A375 (cell line): ENCODE data around the gene SCAMP5. TPM values are rescaled to one million over a fixed set of nuclear protein-coding genes. Genes with fewer than 3 reads are reported as not detected.

Experiments used
- small RNA-seq: library from RNA; depleted of rRNA; stranded (forward); fragments of <200 nt; gene quantifications from one replicate; pipeline ENCODE3, GENCODE V24; 2014
- total RNA-seq: library from RNA; depleted of rRNA; stranded (reverse); fragments of >200 nt; shearing (Covaris generic); gene quantifications from 2 replicates; pipeline ENCODE4 v1.2.3, GENCODE V29; 2014; rRNA removed

The SCAMP5 gene, protein sequence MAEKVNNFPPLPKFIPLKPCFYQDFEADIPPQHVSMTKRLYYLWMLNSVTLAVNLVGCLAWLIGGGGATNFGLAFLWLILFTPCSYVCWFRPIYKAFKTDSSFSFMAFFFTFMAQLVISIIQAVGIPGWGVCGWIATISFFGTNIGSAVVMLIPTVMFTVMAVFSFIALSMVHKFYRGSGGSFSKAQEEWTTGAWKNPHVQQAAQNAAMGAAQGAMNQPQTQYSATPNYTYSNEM
- 5.3 and 8.6 TPM in 2 replicates for total RNA-seq

DNA sequence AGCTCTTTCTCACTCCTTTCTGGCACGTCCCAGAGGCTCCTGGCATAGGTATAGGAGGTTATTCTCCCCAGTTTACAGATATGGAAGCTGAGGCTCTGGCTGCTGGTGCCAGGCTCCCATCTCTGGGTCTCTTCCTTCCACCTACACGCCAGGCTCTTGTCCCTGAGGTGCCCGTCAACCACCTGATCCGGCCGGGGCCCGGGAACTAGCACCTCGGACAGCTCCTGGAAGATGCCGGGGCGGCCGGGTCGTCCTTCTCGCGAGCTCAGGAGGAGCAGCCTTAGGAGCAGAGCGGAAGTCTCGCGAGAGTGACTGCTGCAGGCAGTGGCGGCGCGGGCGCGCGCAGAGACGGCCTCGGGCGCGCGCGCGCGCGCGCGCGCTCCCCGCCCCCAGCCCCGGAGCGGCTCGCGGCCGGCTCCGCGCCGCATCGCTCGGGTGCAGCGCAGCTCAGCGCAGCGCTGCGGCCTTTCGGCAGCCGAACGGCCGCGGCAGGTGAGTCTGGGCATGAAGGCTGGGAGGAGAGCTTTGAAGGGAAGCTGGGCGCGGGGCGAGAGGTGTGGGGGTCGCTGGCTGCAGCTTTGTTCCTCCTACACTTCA, at the start of gene SCAMP5:
Gene SCAMP5 (plus strand): TSS at position 382 of the 597 bp plus-strand sequence. CDS start 16,277 bp downstream, outside the sequence.

GRCh38 chr15:74956648-74957475, 38.5 kb upstream of the SCAMP5 start, which contains the start of gene RPP25:
Gene RPP25 (minus strand): TSS chr15:74956772. CDS start chr15:74956583, 189 bp downstream.

DNA sequence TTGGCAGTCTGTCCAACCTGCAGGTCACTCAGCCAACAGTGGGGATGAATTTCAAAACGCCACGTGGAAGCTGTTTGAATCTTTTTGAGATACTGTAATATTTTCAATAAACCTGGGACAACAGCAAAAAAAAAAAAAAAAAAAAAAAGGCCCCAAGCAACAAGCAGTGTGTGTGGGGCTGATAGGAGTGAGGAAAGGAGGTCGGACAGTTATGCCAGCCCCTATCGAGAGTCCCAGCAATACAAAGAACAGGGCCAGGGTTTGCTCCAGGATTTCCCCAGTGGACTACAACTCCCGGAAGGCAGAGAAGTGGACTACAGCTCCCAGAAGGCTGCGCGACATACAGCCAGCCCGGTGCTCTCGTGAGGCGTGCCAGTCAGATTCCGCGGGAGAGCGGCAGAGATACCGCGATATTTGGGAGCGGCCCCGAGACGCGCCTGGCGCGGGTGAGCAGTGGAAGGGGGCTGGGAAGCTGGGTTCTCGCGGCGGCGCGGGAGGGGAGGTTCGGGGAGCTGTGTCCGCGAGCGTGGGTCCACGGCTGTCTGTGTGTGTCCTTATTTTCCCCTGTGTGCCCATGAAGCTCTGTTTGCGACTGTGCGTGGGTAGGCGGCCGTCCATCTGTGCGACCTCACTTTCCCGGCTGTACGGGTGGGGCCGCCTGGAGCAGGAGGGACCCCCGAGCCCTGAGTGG, 28.0 kb downstream of the SCAMP5 start, which contains the start of gene PPCDC:
Gene PPCDC (plus strand): TSS at position 410 of the 691 bp plus-strand sequence. CDS start 4,729 bp downstream, outside the sequence.

Small RNA genes lying within 50 kb of the gene (small RNA-seq; reads per million reads assigned to genes)
- gene AC015720.1 (not detected), gene RF00019 (not detected)

Other genes starting within 250 kb of the SCAMP5 start
- gene CYP1A2, start 246.7 kb upstream of the SCAMP5 start, total RNA-seq, result not detected in 2 replicates
- gene CSK, start 213.5 kb upstream of the SCAMP5 start, total RNA-seq, result 30.0 and 37.9 TPM in 2 replicates
- gene LMAN1L, start 182.7 kb upstream of the SCAMP5 start, total RNA-seq, result 0.16 and 0.64 TPM in 2 replicates
- 0.08 and 0.15 TPM in 2 replicates for gene CPLX3, start 168.9 kb upstream of the SCAMP5 start, total RNA-seq
- 31.0 and 35.5 TPM in 2 replicates for gene ULK3, start 152.4 kb upstream of the SCAMP5 start, total RNA-seq
- 13.8 and 18.4 TPM in 2 replicates for gene SCAMP2, start 122.2 kb upstream of the SCAMP5 start, total RNA-seq
- gene MPI, start 105.5 kb upstream of the SCAMP5 start, total RNA-seq, result 89.8 and 103 TPM in 2 replicates
- 34.2 and 37.5 TPM in 2 replicates for gene FAM219B, start 88.7 kb upstream of the SCAMP5 start, total RNA-seq
- gene COX5A, start 57.5 kb upstream of the SCAMP5 start, total RNA-seq, result 85.7 and 95.1 TPM in 2 replicates
- gene RPP25, start 38.8 kb upstream of the SCAMP5 start, total RNA-seq, result 32.4 and 33.1 TPM in 2 replicates
- 16.9 and 21.7 TPM in 2 replicates for gene PPCDC, start 28.0 kb downstream of the SCAMP5 start, total RNA-seq
- 14.2 and 14.7 TPM in 2 replicates for gene C15orf39, start 206.3 kb downstream of the SCAMP5 start, total RNA-seq